Muscle layer of colon (tissue), 2 donors: Measurements from ENCODE around the gene SLF2.

Experiments
- H3K27ac ChIP-seq: one replicate; pipeline ENCODE4 v1.7.0; 2013; ENCODE audit warnings: low read depth, mild to moderate bottlenecking, low read length, moderate library complexity
- H3K27me3 ChIP-seq, 2 donors: one replicate each; pipeline ENCODE4 v1.7.0; 2013; ENCODE audit warnings: low read length in 2 of 2, mild to moderate bottlenecking in 2 of 2; ENCODE audit not compliant: insufficient read depth in 2 of 2, control insufficient read depth in 1 of 2
- H3K36me3 ChIP-seq: one replicate; pipeline ENCODE4 v1.7.0; 2013; ENCODE audit warnings: mild to moderate bottlenecking, low read length; ENCODE audit not compliant: insufficient read depth
- H3K4me1 ChIP-seq: one replicate; pipeline ENCODE4 v1.7.0; 2013; ENCODE audit warnings: mild to moderate bottlenecking, low read length; ENCODE audit not compliant: insufficient read depth
- H3K4me3 ChIP-seq, 2 donors: one replicate each; pipeline ENCODE4 v1.7.0; 2013; ENCODE audit warnings: low read length in 2 of 2, low read depth in 1 of 2, mild to moderate bottlenecking in 1 of 2, moderate library complexity in 1 of 2
- H3K9ac ChIP-seq: one replicate; pipeline ENCODE4 v1.7.0; 2013; ENCODE audit warnings: low read length
- H3K9me3 ChIP-seq: one replicate; pipeline ENCODE4 v1.7.0; 2013; ENCODE audit warnings: mild to moderate bottlenecking, low read length
- donor health status: abdominal sarcoma.
- donor health status: Adenocarcinoma of cecum.

SLF2 gene

GRCh38 chr10:101005869-101006567 is 93.3 kb downstream of the SLF2 start:
- Histone ChIP-seq H3K9me3 (no peaks in the 10 kb centered on the region), H3K4me1 (peaks cover 32% of the 10 kb centered on the region), H3K9ac (no peak overlapping the region), H3K36me3 (peaks cover 32% of the 10 kb centered on the region), H3K27me3 (no peaks in the 10 kb centered on the region), H3K4me3 (no peak overlapping the region), H3K27ac (no peak overlapping the region)

DNA sequence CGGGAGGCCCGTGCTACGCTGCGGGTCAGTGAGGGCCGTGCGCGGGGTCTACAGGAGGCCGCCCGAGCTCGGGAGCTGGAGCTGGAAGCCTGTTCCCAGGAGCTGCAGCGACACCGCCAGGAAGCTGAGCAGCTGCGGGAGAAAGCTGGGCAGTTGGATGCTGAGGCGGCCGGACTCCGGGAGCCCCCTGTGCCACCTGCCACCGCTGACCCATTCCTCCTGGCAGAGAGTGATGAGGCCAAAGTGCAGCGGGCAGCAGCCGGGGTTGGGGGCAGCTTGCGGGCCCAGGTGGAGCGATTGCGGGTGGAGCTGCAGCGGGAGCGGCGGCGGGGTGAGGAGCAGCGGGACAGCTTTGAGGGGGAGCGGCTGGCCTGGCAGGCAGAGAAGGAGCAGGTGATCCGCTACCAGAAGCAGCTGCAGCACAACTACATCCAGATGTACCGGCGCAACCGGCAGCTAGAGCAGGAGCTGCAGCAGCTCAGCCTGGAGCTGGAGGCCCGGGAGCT is 93.9 kb downstream of the SLF2 start:
- H3K4me1 ChIP-seq, result peaks cover 26% of the 10 kb centered on the region
- H3K36me3 ChIP-seq, result peaks cover 32% of the 10 kb centered on the region
- no peaks in the 10 kb centered on the region for H3K9me3 ChIP-seq
- H3K27me3 ChIP-seq, result no peaks in the 10 kb centered on the region
- peak overlapping the region; percentile 58 for H3K27ac ChIP-seq
- H3K4me3 ChIP-seq, result no peak overlapping the region
- no peak overlapping the region for H3K9ac ChIP-seq

- H3K9ac ChIP-seq, result no peak overlapping the region
- H3K4me1 ChIP-seq, result peaks cover 23% of the 10 kb centered on the region
- no peaks in the 10 kb centered on the region for H3K27me3 ChIP-seq
- no peaks in the 10 kb centered on the region for H3K9me3 ChIP-seq
- H3K27ac ChIP-seq, result peak overlapping the region; percentile 58
- no peak overlapping the region for H3K4me3 ChIP-seq
- peaks cover 32% of the 10 kb centered on the region for H3K36me3 ChIP-seq
Observed at GRCh38 chr10:101007099-101007711, 94.4 kb downstream of the SLF2 start.

DNA sequence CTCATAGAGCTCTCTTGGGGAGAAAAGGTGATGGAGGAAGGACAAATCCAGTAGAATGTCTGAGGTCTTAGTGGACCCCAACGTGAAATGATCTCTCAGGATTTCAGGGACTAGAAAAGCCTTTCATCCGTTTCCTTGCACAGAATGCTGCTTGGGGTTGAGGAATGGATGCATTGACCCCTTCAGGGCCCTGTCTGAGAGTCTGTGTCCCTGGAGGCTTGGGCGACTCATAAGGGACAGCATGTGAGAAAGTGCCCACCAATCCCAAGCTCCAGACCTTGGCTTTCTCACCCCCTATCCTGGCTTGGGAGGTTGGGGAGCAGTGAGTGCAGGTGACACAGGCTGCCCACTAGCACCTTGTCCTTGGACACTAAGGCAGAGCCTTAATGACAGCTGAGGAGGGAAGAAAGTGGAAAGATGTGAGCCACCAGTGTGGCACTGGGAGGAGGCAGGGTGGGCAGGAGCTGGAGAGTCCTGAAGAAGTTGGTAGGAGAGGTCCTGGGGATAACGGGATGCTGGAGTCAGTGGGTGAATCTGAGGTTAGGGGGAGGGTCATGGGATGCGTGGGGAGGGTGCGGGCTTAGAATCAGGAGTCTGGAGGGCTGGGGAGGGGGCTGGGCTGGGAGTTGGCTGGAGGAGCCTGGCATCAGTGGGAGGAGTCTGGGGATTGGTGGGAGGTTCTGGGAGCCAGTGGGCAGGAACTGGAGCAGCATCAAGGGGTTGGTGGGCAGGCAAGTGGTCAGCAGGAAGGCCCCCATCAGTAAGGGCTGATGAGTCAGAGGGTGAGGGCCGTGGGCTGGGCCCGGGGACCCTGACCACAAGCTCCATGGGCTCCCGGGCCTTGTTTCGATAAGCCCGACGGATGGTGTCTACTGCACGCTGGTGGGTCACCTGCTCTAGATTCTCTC is 95.4 kb downstream of the SLF2 start:
- peak overlapping the region; percentile 25 for H3K27ac ChIP-seq
- H3K9ac ChIP-seq, result peak overlapping the region; percentile 35
- peaks cover 22% of the 10 kb centered on the region for H3K4me1 ChIP-seq
- H3K36me3 ChIP-seq, result peaks cover 26% of the 10 kb centered on the region
- H3K9me3 ChIP-seq, result no peaks in the 10 kb centered on the region
- H3K4me3 ChIP-seq, result no peak overlapping the region
- H3K27me3 ChIP-seq, result no peaks in the 10 kb centered on the region

DNA sequence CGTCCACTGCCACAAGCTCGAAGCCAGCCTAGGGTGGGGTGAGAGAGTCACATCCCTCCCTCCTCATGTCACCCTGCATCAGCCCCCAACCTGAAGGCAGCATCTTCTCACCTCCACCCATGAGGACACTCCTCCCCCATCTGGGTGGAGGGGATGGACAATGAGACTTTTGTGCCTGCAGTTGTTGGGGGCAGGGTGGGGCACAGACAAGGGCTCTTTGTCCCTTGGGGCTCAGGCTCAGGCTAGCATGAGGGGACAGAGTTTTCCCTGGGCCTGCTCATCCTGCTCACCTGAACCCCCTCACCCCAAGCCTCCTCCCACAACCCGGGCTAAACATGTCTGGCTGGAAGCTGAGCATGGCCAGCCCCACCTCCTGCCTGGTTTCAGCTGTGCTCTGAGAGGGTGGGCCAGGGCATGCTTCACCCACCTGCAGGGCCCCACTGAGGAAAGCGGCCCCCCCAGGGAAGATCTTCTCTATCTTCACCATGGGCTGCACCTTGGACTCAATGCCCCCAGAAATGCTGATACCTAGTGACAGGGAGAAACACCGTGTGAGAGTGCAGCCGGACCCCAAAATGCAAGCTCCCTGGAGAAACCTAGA is 96.2 kb downstream of the SLF2 start:
- no peaks in the 10 kb centered on the region for H3K27me3 ChIP-seq
- H3K36me3 ChIP-seq, result peaks cover 18% of the 10 kb centered on the region
- no peaks in the 10 kb centered on the region for H3K9me3 ChIP-seq
- H3K9ac ChIP-seq, result no peak overlapping the region
- H3K4me1 ChIP-seq, result peaks cover 27% of the 10 kb centered on the region
- peak overlapping the region; percentile 6 for H3K27ac ChIP-seq
- H3K4me3 ChIP-seq, result no peak overlapping the region

DNA sequence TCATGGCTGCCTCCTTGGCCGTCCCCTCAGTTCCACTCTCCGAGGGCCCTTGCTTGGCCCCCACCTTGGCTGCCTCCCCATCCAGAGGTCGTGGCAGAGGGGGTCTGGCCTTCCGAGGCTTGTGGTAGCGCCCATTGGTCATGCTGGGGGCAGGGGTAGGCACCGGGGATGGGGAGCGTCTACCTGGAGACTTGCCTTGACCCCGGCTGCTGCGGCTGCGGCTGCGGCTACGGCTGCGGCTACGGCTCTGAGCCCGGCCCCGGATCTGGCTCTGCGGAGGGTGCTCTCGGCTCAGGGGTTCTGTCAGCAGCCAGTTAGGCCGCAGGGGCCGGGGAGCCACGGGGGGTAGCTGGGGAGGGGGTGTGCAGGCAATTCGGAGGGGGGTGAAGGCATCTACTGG is 97.6 kb downstream of the SLF2 start:
- no peak overlapping the region for H3K4me3 ChIP-seq
- peaks cover 30% of the 10 kb centered on the region for H3K4me1 ChIP-seq
- H3K27ac ChIP-seq, result no peak overlapping the region
- H3K36me3 ChIP-seq, result peaks cover 10% of the 10 kb centered on the region
- H3K9me3 ChIP-seq, result no peaks in the 10 kb centered on the region
- no peaks in the 10 kb centered on the region for H3K27me3 ChIP-seq
- no peak overlapping the region for H3K9ac ChIP-seq

GRCh38 chr10:101011517-101012423 is 99.0 kb downstream of the SLF2 start:
- peaks cover 0 to 12% of the 10 kb centered on the region in 2 donors for H3K27me3 ChIP-seq
- H3K36me3 ChIP-seq, result no peaks in the 10 kb centered on the region
- no peak overlapping the region for H3K27ac ChIP-seq
- peaks cover 30% of the 10 kb centered on the region for H3K4me1 ChIP-seq
- H3K4me3 ChIP-seq, result no peak overlapping the region
- no peaks in the 10 kb centered on the region for H3K9me3 ChIP-seq
- no peak overlapping the region for H3K9ac ChIP-seq

DNA sequence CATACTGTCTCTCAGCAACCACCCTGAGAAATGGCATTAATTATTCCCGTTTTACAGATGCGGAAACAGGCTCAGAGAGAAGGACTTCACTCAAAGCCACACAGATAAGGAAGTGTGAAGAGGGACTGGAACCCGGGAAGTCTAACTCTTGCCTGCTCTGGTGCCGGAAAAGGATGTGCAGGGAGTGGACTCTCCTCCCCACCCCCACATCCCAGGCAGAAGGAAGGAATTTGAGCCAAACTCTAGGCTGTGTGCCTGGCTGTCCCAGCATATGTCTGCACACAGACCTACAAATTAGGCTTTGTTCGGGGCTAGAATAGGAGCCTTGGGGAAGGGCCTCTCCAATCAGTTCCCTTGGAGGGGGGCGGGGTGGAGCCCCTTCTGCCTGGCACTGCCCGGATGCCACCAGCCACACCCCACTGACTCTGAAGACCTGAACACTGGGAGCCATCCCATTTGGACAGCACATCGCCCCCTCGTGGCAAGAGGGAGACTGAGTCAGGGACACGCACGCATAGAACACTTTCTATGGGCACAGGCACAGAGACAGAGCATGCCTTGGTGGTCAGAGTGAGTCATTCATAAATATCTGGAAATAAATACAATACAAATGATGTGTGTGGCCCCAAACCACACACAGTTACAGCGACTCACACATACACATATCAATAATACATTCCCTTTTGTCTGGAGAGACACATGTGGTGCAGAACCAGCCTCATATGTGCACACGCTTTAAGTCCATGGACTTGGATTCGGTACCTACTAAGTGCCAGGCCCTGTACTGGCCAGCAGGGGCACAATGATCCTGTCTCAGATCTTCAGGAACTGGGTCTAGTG is 100.0 kb downstream of the SLF2 start:
- Histone ChIP-seq H3K9ac (no peak overlapping the region), H3K36me3 (no peaks in the 10 kb centered on the region), H3K4me1 (peaks cover 27% of the 10 kb centered on the region), H3K27ac (peak overlapping the region; percentile 31), H3K27me3 (peaks cover 0 to 12% of the 10 kb centered on the region in 2 donors), H3K9me3 (no peaks in the 10 kb centered on the region), H3K4me3 (no peak overlapping the region)

GRCh38 chr10:101013365-101013825 is 100.6 kb downstream of the SLF2 start:
- H3K4me1 ChIP-seq, result peaks cover 20% of the 10 kb centered on the region
- H3K27me3 ChIP-seq, result peaks cover 0 to 13% of the 10 kb centered on the region in 2 donors
- no peaks in the 10 kb centered on the region for H3K9me3 ChIP-seq
- no peaks in the 10 kb centered on the region for H3K36me3 ChIP-seq
- H3K9ac ChIP-seq, result no peak overlapping the region
- H3K27ac ChIP-seq, result peak overlapping the region; percentile 27
- H3K4me3 ChIP-seq, result no peak overlapping the region
